Measurements from ENCODE around the gene PLCB4. TPM values are rescaled to one million over a fixed set of nuclear protein-coding genes. Genes with fewer than 3 reads are reported as not detected.

Gene PLCB4
- total RNA-seq, 1 donor = 3.5 TPM

DNA sequence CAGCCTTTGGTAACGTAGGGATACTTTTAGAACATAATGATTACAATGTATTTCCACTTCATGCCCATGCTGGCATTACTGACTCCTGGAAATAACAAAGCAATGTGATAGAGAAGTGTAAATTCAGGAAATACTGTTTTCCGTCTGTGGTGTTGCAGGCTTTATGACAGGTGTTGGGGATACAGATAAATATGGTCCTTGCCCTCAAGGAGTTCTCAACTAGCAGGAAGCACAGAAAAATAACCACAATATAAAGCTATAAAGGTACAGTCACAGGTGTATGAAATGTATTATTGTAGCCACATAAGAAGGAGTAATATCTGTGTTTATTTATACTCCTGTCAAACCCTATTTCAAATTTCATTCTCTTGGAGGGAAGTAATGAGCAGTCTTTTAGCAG, 432.6 kb downstream of the PLCB4 start:
- no peak for DNase-seq (ENCODE audit: low read depth)
- no peak overlapping the region for H3K4me3 ChIP-seq (ENCODE audit: low read depth, low read length)

DNA sequence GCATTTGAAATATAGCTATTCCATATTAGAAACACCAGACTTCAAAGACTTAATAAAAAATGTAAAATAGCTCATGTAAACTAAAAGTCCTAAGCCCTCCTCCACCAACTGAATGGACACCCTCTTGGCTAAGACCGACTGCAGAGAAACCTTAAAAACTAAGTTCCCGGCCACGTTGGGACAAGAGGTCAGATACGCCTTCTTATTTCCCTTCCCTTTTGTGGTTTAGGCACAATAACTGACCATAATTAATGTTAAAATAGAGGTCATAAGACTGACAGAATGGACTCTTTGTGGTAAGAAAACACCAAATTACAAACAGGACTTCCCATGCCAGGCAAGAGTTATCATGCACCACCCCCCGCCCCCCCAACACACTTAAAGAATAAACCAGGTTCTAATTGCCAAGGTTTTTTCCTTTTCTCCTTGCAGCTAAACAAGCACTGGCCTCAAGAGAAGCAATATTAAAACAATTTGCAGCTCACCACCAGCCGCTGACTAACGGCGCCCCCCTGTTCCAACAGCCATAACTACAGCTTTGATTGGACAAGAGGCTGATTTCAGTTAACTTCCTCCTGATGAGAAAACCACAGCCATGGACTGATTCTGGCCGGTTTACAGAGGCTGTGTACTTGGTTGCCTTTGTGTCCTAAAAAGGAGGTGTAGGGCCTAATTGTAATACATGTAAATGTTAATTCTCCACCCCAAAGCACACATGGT, 434.8 kb downstream of the PLCB4 start:
- peak; percentile 13 for DNase-seq (ENCODE audit: low read depth)
- TF ChIP-seq, protein P1, sequence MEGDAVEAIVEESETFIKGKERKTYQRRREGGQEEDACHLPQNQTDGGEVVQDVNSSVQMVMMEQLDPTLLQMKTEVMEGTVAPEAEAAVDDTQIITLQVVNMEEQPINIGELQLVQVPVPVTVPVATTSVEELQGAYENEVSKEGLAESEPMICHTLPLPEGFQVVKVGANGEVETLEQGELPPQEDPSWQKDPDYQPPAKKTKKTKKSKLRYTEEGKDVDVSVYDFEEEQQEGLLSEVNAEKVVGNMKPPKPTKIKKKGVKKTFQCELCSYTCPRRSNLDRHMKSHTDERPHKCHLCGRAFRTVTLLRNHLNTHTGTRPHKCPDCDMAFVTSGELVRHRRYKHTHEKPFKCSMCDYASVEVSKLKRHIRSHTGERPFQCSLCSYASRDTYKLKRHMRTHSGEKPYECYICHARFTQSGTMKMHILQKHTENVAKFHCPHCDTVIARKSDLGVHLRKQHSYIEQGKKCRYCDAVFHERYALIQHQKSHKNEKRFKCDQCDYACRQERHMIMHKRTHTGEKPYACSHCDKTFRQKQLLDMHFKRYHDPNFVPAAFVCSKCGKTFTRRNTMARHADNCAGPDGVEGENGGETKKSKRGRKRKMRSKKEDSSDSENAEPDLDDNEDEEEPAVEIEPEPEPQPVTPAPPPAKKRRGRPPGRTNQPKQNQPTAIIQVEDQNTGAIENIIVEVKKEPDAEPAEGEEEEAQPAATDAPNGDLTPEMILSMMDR (IDR thresholded peaks at IDR 0.05; ENCODE audit: insufficient read depth, low read depth, low read length) = no peak
- no peak overlapping the region for H3K4me3 ChIP-seq (ENCODE audit: low read depth, low read length)

More for the DNA sequence above, 432.6 kb downstream of the PLCB4 start:
- TF ChIP-seq, protein P1 (IDR thresholded peaks at IDR 0.05; ENCODE audit: insufficient read depth, low read depth, low read length) = no peak

DNA sequence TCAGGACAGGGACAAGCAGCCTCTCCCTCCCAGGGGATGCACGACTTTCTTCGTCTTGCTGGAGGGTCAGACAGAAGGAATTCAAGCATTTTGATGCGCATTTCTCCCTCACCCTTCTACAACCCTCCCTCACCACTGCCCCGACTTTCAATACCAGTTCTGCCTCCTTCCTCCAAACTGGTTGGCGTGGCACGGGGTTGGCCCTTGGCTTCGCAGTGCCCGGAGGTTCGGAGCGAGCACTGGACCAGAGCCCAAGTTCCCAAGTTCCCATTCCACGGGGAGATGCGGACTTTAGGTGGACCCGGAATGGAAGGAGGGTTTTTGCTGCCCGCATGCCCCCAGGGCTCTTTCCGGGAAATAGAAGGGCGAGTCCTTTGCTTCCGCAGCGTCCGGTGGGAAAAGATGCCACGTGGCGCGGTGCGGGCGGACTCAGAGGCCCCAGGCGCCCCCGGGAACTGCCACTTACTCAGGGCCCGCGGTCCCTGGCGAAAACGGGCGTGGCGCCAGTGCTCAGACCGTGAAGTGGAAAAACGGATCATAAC, 437.5 kb downstream of the PLCB4 start:
- no peak overlapping the region for H3K4me3 ChIP-seq (ENCODE audit: low read depth, low read length)
- TF ChIP-seq, protein P1 (IDR thresholded peaks at IDR 0.05; ENCODE audit: insufficient read depth, low read depth, low read length) = no peak
- DNase-seq (ENCODE audit: low read depth) = no peak

- H3K4me3 ChIP-seq (ENCODE audit: low read depth, low read length) = no peak overlapping the region
- TF ChIP-seq, protein P1 (IDR thresholded peaks at IDR 0.05; ENCODE audit: insufficient read depth, low read depth, low read length) = no peak
- DNase-seq (ENCODE audit: low read depth) = no peak
Measured at GRCh38 chr20:9506964-9507369, 438.1 kb downstream of the PLCB4 start.

- DNase-seq (ENCODE audit: low read depth) = no peak
- H3K4me3 ChIP-seq (ENCODE audit: low read depth, low read length) = no peak overlapping the region
- TF ChIP-seq, protein P1 (IDR thresholded peaks at IDR 0.05; ENCODE audit: insufficient read depth, low read depth, low read length) = no peak
Measured at GRCh38 chr20:9507544-9508239, 438.8 kb downstream of the PLCB4 start.

- TF ChIP-seq, protein P1 (IDR thresholded peaks at IDR 0.05; ENCODE audit: insufficient read depth, low read depth, low read length) = no peak
- no peak for DNase-seq (ENCODE audit: low read depth)
- no peak overlapping the region for H3K4me3 ChIP-seq (ENCODE audit: low read depth, low read length)
Measured at GRCh38 chr20:9508240-9508661, 439.4 kb downstream of the PLCB4 start.

All from fibroblast of villous mesenchyme (primary cell).